Measurements from ENCODE around the gene EPO. TPM values are rescaled to one million over a fixed set of nuclear protein-coding genes. Genes with fewer than 3 reads are reported as not detected.
A peak's percentile ranks its signal among the peaks of the same experiment; 100 is the strongest.

EPO gene
- total RNA-seq = not detected in 2 replicates

DNA sequence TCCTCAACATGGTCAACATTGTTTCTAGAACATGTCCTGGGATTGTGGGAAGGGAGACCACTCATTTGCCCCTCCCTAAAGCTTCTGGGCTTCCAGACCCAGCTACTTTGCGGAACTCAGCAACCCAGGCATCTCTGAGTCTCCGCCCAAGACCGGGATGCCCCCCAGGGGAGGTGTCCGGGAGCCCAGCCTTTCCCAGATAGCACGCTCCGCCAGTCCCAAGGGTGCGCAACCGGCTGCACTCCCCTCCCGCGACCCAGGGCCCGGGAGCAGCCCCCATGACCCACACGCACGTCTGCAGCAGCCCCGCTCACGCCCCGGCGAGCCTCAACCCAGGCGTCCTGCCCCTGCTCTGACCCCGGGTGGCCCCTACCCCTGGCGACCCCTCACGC is at the start of gene EPO:
Gene EPO, plus strand, starts transcription at position 190 of the 392 bp plus-strand sequence. CDS start 513 bp downstream, outside the sequence.
- DNase-seq (ENCODE audit: extremely low read depth, low read depth, low spot score) = no peak

- no peak for DNase-seq (ENCODE audit: extremely low read depth, low read depth, low spot score)
Measured at GRCh38 chr7:100671353-100672327, 48.6 kb upstream of the EPO start.

DNA sequence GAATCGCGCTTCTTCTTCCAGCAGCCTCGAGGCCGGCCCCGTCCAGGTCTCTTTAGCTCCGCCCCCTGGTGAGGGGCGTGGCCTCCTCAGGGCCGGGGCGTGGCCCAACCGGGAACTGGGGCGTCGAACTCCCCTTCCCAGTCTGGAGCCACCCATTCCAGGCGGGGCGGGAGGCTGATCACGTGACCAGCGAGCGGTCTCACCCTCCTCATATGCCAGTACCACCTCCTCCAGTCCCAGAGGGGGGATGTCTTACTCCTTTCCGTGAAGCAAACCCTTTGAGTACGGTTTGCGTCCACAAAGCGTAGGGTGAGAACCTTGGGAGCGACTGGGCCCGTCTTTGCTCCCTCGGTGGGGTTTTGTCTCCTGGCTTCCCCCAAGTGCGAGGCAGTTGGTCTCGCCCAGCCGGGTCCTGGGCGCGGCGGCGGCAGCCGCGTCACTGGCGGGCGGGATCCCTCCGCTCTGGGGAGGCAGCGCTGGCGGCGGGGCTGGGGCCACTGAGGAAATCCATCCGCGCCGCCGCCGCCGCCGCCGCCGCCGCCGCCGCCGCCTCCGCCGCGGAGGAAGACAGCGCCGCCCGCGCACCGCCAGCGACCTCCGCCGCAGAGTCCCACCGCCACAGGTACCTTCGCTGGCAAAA is 46.8 kb upstream of the EPO start, which contains the start of gene GNB2:
Gene GNB2, plus strand, starts transcription at position 439 of the 640 bp plus-strand sequence. CDS start 2,526 bp downstream, outside the sequence.
- DNase-seq (ENCODE audit: extremely low read depth, low read depth, low spot score) = peak; percentile 93

GRCh38 chr7:100673942-100674410 is 46.3 kb upstream of the EPO start:
- DNase-seq (ENCODE audit: extremely low read depth, low read depth, low spot score) = no peak

DNA sequence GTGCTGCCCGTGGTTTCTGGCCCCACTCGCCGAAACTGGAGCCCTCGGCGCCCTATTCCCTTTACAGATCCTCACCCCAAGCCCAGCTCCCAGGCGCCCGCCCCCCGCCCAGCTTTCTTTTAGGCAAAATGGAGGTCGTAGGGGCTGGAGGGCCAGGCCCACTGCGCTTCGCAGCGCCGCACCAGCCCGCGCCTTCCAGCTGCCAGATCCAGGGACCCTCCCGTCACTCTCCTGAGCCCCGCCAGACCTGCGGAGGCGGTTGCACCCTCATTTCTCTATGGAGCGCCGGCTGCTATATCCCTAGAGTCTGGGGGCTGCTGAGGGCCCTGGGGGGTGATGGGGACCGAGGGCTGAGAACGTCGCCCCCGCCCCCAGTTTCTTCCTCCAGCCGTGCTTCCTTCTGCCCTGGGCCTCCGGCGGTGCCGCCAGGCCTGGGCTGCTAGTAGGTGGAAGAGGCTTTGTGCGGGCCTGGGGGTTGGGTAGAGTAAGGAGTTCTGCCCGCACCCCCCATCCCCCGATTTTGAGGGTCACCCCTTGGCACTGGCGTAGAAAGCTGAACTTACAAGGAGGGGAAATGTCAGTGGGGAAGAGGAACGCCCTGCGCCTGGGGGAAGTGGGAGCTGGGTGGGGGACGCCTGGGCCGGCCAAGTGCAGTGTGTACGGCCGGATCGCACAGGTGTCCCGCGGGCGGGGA is 45.7 kb upstream of the EPO start:
- no peak for DNase-seq (ENCODE audit: extremely low read depth, low read depth, low spot score)

- no peak for DNase-seq (ENCODE audit: extremely low read depth, low read depth, low spot score)
Measured at GRCh38 chr7:100675105-100675451, 45.2 kb upstream of the EPO start.

- no peak for DNase-seq (ENCODE audit: extremely low read depth, low read depth, low spot score)
Measured at GRCh38 chr7:100675581-100676350, 44.5 kb upstream of the EPO start.

DNA sequence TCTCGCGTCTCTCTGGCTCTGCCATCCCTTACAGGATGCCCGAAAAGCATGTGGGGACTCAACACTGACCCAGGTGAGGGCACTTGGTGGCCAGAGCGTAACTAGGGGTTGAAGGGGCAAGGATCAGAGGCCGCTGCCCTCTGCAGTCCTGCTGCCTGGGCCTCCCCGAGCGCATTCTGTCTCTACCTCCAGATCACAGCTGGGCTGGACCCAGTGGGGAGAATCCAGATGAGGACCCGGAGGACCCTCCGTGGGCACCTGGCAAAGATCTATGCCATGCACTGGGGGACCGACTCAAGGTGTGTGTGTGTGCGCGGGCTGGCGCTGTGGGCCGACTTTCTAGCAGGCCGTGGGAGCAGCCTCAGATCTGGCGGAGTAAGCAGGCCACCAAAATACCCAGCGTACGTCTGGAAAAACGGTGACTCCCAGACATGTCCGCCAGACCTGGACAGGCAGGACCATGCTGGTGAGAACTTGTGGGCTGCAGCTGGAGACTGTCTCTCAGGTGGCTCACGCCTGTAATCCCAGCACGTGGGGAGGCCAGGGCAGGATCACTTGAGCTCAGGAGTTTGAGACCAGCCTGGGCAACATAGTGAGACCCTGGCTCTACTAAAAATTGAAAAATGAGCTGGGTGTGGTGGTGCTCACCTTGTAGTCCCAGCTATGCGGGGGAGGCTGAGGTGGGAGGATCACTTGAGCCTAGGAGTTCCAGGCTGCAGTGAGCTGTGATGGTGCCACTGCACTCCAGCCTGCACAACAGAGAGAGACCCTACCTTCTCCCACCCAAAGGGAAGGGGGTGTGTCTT is 43.6 kb upstream of the EPO start:
- DNase-seq (ENCODE audit: extremely low read depth, low read depth, low spot score) = no peak

DNA sequence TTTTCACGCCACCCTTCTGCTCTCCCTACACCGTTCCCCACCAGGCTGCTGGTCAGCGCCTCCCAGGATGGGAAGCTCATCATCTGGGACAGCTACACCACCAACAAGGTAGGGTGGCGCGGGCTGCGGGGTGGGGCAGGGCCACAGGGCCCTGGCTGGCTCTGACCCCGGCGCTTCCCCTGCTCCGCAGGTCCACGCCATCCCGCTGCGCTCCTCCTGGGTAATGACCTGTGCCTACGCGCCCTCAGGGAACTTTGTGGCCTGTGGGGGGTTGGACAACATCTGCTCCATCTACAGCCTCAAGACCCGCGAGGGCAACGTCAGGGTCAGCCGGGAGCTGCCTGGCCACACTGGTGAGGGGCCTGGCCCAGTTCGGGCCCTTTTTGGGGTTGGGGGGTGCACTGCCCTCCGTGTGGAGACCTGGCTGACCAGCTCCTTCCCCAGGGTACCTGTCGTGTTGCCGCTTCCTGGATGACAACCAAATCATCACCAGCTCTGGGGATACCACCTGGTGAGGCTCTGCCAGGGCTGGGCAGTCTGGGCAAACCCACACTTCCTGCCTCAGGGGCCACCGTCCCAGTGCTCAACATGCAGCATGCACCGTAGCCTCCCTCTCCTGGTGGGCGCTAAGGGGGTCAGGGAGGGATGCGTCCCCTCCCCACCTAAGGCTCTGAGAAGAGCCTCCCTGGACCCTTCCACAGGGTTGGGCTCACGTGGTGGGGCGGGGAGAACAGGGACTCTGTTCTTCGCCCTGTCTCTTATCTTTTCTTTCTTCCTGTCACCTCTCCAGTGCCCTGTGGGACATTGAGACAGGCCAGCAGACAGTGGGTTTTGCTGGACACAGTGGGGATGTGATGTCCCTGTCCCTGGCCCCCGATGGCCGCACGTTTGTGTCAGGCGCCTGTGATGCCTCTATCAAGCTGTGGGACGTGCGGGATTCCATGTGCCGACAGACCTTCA is 42.7 kb upstream of the EPO start:
- DNase-seq (ENCODE audit: extremely low read depth, low read depth, low spot score) = no peak

- DNase-seq (ENCODE audit: extremely low read depth, low read depth, low spot score) = no peak
Measured at GRCh38 chr7:100678291-100678984, 41.8 kb upstream of the EPO start.

DNA sequence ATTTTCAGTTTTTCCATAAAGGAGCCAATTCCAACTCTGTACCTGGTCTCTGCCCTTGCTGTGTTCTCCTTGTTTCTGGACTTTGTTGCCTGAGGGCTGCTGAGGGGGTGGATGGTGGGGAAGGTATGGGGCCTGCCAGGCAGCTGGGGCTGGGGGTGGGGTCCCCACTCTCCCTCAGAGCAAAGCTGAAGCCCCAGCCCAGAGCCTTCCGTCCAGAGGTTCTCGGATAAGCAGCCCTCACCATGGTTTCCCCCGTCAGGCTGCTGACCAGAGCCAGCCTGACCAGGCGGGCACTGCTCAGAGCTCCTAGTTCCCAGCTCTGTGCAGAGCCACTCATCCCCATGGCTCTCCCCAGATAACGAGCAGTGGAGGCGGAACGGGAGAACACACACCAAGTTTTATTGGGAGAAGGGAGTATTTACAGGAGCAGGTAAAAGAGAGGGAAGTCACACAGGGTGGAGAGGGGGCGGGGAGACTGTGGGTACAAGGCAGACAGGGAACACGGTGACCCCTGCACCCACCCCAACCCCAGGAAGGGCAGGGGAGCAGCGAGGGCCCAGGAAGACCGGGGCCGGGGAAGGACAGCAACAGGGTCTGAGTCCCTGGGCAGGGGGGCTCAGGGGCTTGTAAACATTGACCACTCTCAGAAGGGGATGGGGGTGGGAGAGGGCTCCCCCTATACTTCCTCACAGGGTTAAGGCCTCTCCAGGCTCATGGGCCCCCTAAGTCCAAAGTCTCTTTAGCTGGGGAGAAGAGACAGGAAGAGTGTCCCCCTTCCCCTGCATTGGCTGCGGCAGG is 40.9 kb upstream of the EPO start:
- DNase-seq (ENCODE audit: extremely low read depth, low read depth, low spot score) = no peak

GRCh38 chr7:100679927-100680575 is 40.2 kb upstream of the EPO start:
- no peak for DNase-seq (ENCODE audit: extremely low read depth, low read depth, low spot score)

- no peak for DNase-seq (ENCODE audit: extremely low read depth, low read depth, low spot score)
Measured at GRCh38 chr7:100680576-100681271, 39.5 kb upstream of the EPO start.

- no peak for DNase-seq (ENCODE audit: extremely low read depth, low read depth, low spot score)
Measured at GRCh38 chr7:100681491-100682227, 38.6 kb upstream of the EPO start.

- no peak for DNase-seq (ENCODE audit: extremely low read depth, low read depth, low spot score)
Measured at GRCh38 chr7:100682228-100682741, 38.0 kb upstream of the EPO start.
